HG02588 (cell line): ENCODE measurements around the gene ZC3H11A.
"Not testable (repeated sequence)": the region's sequence is repeated elsewhere in the genome, so short reads cannot be mapped to it uniquely, and the experiment has no call there.

Experiments
- ATAC-seq: cut with Tn5 transposase; IDR thresholded peaks from one replicate; pipeline ENCODE4 v1.9.1; 2021; ENCODE audit warnings: mild to moderate bottlenecking, moderate library complexity; ENCODE audit not compliant: unreplicated experiment

Gene ZC3H11A

DNA sequence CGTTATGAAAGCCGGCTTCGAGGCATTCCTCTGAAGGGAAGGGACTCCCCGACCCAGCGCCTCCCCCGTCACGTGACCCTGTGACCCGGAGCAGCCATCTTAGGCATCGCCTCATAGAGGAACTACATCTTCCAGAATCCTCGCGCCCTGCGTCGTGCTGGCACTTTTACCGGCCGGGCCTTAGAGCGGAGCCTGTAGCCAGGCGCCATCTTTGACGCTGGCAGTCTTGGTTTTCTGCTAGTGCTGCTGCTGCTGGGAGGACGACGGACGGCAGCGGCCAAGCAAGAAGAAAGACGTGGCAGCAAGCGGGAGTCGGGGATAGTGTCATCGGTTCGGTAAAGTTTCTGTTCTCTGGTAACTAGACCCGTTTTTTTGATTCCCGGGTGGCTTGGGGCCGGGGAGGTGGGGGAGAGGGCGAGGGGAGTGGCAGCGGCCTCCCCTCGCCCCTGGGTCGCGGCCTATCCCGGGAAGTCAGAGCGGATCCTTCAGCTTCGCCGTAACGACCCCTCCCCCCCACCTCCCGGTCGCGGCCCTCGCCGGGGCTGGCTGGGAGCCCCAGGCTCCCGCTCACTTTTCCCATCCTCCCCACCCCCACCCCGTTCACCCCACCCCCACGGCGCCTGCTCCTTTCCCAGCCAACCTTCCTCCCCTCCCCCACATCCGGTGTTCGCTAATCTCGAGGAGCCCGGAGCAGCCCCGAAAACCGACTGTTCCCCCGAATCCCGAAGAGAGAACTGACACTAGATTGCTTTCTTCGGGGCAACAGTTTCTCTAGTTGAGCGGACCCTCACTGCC lies at the start of gene ZC3H11A, which contains the start of gene ZBED6:
TSS of gene ZC3H11A (plus strand) at position 183 of the 795 bp plus-strand sequence. CDS start 21,448 bp downstream, outside the sequence.
TSS of gene ZBED6 (plus strand) at position 183 of the 795 bp plus-strand sequence. CDS start 1,900 bp downstream, outside the sequence.
- ATAC-seq, result peak; percentile 97

- no peak for ATAC-seq
Observed at GRCh38 chr1:203746281-203746680, 49.1 kb upstream of the ZC3H11A start.

DNA sequence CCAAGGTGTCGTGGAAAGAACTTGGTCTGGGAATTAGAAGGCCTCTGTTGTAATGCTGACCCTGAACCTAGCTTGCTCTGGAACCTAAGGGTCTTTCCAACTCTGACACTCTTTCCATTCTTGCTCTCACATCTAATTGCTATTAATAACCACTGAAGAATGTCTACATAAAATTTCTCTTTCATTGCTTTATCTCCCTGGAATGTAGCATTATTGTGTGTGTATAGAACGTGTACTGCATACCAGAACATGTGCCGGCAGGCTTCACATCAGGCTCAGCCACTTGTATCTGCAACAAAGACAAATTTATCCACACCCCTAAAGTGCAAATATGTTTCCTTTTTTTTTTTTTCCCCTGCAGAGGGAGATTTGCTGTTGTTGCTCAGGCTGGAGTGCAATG lies 44.4 kb upstream of the ZC3H11A start:
- no peak for ATAC-seq

- ATAC-seq, result not testable (repeated sequence)
Observed at GRCh38 chr1:203751618-203752361, 43.6 kb upstream of the ZC3H11A start.

GRCh38 chr1:203754455-203754864 lies 41.0 kb upstream of the ZC3H11A start:
- peak; percentile 63 for ATAC-seq

- ATAC-seq, result no peak
Observed at GRCh38 chr1:203756036-203756435, 39.4 kb upstream of the ZC3H11A start.

- ATAC-seq, result not testable (repeated sequence)
Observed at GRCh38 chr1:203758749-203759148, 36.7 kb upstream of the ZC3H11A start.

- ATAC-seq, result no peak
Observed at GRCh38 chr1:203760506-203760905, 34.9 kb upstream of the ZC3H11A start.

DNA sequence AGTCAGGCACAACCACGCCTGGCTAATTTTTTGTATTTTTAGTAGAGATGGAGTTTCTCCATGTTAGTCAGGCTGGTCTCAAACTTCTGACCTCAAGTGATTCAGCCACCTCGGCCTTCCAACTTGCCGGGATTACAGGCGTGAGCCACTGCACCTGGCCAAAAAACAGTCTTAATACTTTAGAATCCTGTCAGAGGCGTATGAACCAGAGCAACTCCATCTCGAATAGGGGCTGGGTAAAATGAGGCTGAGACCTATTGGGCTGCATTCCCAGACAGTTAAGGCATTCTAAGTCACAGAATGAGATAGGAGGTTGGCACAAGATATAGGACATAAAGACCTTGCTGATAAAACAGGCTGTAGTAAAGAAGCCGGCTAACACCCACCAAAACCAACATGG lies 33.5 kb upstream of the ZC3H11A start:
- ATAC-seq, result not testable (repeated sequence)

GRCh38 chr1:203763505-203763904 lies 31.9 kb upstream of the ZC3H11A start:
- ATAC-seq, result no peak

- no peak for ATAC-seq
Observed at GRCh38 chr1:203764105-203765028, 31.1 kb upstream of the ZC3H11A start.

DNA sequence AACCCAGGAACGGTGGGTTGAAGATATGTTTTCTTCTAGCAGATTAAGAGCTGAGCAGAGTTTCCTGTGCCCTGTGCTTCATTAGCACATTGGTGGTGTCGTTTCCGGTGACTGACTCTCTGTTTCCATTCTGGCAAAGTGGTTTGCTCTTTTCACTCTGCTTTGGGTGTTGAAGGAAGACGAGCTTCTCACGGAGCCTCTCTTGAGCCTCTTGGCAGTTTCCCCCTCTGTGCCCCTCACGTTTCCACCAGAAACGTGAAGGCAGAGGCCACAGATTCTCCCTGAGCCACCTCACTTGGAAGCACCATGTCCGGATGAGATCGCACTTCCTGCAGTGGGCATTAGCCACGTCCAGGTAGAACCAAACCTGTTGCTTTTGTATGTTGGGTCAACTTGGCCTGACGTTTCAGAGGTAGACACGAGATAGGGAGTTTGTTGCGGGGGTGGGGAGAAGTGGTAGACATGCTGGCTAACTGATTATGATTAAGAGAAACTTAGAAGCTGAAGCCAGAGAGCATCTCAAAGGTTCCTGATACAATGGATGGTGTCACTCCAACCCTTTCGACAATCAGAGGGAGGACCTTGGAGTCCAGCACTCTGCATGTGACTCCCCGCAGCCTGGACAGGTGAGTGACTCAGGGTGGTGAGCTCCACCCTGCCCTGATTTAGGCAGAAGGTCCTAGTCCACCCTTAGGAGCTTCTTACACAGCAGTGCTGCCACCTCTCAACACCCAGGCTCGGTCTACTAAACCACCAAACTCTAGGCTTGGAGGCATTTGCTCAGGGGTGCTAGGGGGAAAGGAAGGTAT lies 30.2 kb upstream of the ZC3H11A start, which contains the start of gene LAX1:
TSS of gene LAX1 (plus strand) at position 155 of the 809 bp plus-strand sequence. CDS start at position 538, 383 bp downstream.
- peak; percentile 83 for ATAC-seq

DNA sequence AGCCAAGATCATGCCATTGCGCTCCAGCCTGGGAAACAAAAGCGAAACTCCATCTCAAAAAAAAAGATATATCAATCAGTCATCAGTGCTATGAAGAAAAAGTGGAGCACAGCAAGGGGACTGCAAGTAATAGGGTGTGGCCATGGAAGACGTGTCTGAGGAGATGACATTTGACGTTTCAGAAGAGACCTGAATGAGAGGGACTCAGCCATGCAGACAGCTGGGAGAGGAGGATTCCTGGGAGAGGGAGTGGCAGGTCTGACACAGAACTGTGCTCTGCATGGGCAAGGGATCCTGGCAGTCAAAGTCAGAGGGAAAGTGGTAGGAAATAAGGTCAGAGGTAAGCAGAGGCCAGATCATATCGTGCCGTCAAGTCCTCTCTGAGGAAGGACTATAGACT lies 27.2 kb upstream of the ZC3H11A start:
- ATAC-seq, result no peak

GRCh38 chr1:203769505-203770343 lies 25.7 kb upstream of the ZC3H11A start:
- ATAC-seq, result no peak

DNA sequence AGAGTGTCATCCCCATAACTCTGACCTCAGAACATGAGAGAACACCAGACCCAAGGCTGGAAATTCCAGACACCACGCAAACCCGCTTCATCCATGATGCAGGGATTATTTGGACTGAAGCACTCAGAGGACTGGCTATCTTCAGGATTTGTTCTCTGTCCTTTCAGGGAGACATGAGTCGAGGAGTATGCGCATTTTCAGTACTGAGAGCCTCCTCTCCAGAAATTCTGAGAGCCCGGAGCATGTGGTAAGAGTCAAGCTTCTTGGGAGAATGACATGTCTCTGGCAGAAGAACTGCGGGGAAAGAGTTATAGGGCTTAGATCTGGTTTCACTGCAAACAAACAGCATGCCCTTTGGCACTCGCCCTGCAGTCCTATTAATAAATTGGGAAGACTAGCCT lies 23.5 kb upstream of the ZC3H11A start:
- ATAC-seq, result no peak

- ATAC-seq, result no peak
Observed at GRCh38 chr1:203772836-203773235, 22.6 kb upstream of the ZC3H11A start.

GRCh38 chr1:203776636-203777035 lies 18.8 kb upstream of the ZC3H11A start:
- ATAC-seq, result no peak

- ATAC-seq, result no peak
Observed at GRCh38 chr1:203777596-203777995, 17.8 kb upstream of the ZC3H11A start.

- no peak for ATAC-seq
Observed at GRCh38 chr1:203778146-203778545, 17.3 kb upstream of the ZC3H11A start.
